KMS-11 (cell line): ENCODE data around the gene UFSP1.
A peak's percentile ranks its signal among the peaks of the same experiment; 100 is the strongest.

ENCODE experiments used
- H2AFZ ChIP-seq: fragments of 200-600 bp; sonication (generic); 2 replicates; pipeline ENCODE4 v1.6.1; 2016; ENCODE audit warnings: antibody characterized with exemption, mixed run types, low read depth
- H3K27ac ChIP-seq: fragments of 200-600 bp; sonication (generic); 2 replicates; pipeline ENCODE4 v1.6.1; 2016; ENCODE audit warnings: mild to moderate bottlenecking, mixed run types
- H3K27me3 ChIP-seq: fragments of 200-600 bp; sonication (generic); 2 replicates; pipeline ENCODE4 v1.6.1; 2017; ENCODE audit warnings: mild to moderate bottlenecking, low read depth, mixed run types, moderate library complexity; ENCODE audit not compliant: insufficient read depth
- H3K36me3 ChIP-seq: fragments of 200-600 bp; sonication (generic); 2 replicates; pipeline ENCODE4 v1.6.1; 2017; ENCODE audit warnings: mild to moderate bottlenecking, mixed run types; ENCODE audit not compliant: insufficient read depth
- H3K4me1 ChIP-seq: fragments of 200-600 bp; sonication (generic); 2 replicates; pipeline ENCODE4 v1.6.1; 2016; ENCODE audit warnings: mild to moderate bottlenecking, low read depth, mixed run types; ENCODE audit not compliant: poor library complexity, severe bottlenecking
- H3K4me2 ChIP-seq: fragments of 200-600 bp; sonication (generic); 2 replicates; pipeline ENCODE4 v1.7.0; 2016; ENCODE audit warnings: mild to moderate bottlenecking, mixed run types
- H3K4me3 ChIP-seq: fragments of 200-600 bp; sonication (generic); IDR thresholded peaks from 2 replicates; pipeline ENCODE4 v1.6.1; 2017; ENCODE audit warnings: low read depth, low read length, mixed read lengths; ENCODE audit not compliant: insufficient read depth
- H3K79me2 ChIP-seq: fragments of 200-600 bp; sonication (generic); 2 replicates; pipeline ENCODE4 v1.6.1; 2016; ENCODE audit warnings: low read depth, mixed run types; ENCODE audit not compliant: insufficient read depth
- H3K9ac ChIP-seq: fragments of 200-600 bp; sonication (generic); 2 replicates; pipeline ENCODE4 v1.6.1; 2016; ENCODE audit warnings: mild to moderate bottlenecking, mixed run types
- H4K20me1 ChIP-seq: fragments of 200-600 bp; sonication (generic); 2 replicates; pipeline ENCODE4 v1.6.1; 2016; ENCODE audit warnings: mild to moderate bottlenecking, mixed run types; ENCODE audit not compliant: insufficient read depth
- TF ChIP-seq, protein P1 (sequence below): fragments of 200-600 bp; sonication (generic); conservative IDR thresholded peaks from 2 replicates; pipeline ENCODE4 v1.6.1; 2017; ENCODE audit warnings: low read depth, mild to moderate bottlenecking, antibody characterized with exemption, low read length, moderate library complexity, mixed read lengths

The UFSP1 gene

DNA sequence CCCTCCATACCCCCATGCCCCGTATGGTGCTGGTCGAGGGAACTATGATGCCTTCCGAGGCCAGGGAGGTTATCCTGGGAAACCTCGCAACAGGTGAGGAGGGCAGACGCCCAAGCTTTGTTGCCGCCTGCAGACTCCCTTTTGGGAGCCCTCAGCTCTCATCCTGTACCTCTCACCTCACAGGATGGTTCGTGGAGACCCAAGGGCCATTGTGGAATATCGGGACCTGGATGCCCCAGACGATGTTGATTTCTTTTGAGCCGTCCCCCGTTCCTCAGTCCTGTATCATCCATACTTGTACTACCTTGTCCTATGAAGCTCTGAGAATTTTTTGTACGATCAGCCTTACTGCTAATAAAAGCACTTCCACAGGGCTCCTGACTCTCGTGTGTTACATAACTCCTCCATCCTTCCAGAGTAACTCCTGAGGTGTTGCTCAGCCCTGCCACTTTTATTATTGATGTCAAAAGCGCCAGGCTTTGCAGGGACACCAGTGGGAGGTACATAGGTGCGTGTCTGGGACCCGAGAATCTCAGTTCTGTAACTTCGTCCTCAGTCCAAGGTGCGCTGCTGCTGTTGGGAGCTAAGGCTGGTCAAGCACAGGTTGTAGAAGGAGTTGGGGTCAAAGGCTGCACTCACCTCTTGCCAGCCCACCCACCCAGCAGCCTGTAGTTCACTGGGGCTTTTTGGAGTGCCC lies 1.1 kb downstream of the UFSP1 start:
- Histone ChIP-seq H3K4me2 (peak overlapping the region; percentile 76; the same call in 1 of the 2 replicates), H4K20me1 (no peaks in the 10 kb centered on the region), H3K27me3 (peaks cover 30% of the 10 kb centered on the region), H3K4me3 (no peak overlapping the region), H3K9ac (no peak overlapping the region), H3K27ac (no peak overlapping the region), H3K36me3 (peaks cover 14% of the 10 kb centered on the region; the same call in 1 of the 2 replicates), H3K4me1 (no peaks in the 10 kb centered on the region), H2AFZ (no peak overlapping the region), H3K79me2 (no peaks in the 10 kb centered on the region)
- TF ChIP-seq, protein P1, sequence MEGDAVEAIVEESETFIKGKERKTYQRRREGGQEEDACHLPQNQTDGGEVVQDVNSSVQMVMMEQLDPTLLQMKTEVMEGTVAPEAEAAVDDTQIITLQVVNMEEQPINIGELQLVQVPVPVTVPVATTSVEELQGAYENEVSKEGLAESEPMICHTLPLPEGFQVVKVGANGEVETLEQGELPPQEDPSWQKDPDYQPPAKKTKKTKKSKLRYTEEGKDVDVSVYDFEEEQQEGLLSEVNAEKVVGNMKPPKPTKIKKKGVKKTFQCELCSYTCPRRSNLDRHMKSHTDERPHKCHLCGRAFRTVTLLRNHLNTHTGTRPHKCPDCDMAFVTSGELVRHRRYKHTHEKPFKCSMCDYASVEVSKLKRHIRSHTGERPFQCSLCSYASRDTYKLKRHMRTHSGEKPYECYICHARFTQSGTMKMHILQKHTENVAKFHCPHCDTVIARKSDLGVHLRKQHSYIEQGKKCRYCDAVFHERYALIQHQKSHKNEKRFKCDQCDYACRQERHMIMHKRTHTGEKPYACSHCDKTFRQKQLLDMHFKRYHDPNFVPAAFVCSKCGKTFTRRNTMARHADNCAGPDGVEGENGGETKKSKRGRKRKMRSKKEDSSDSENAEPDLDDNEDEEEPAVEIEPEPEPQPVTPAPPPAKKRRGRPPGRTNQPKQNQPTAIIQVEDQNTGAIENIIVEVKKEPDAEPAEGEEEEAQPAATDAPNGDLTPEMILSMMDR = no peak

DNA sequence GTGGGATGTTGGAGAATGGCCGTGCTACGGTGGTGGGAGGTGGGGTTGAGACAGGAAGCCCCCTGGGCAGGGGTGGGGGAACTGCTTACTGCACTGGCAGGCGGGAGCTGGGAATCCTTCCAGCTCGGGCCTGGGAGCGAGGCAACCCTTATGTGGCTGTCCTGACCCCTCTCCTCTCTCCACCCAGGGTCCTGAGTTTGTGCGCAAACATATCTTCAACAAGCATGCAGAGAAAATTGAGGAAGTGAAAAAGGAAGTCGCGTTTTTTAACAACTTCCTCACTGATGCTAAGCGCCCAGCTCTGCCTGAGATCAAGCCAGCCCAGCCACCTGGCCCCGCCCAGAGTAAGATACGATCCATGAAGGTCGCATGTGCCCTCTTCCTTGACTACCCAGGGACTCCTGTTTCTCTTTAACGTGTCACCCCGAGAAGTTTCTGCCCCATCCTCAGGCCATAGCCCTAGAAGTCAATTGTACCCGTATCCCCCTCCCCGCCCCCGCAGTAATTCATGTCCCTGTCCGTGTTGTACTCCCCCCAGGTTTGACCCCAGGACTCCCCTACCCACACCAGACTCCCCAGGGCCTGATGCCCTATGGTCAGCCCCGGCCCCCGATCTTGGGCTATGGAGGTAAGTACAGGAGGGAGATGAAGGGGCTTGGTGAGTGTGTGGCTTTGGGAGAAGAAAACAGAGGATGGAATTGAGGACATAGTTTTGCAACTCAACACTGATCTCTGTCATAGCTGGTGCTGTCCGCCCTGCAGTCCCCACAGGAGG lies 1.8 kb downstream of the UFSP1 start:
- H3K9ac ChIP-seq = no peak overlapping the region
- H4K20me1 ChIP-seq = no peaks in the 10 kb centered on the region
- H3K79me2 ChIP-seq = no peaks in the 10 kb centered on the region
- peaks cover 24% of the 10 kb centered on the region for H3K27me3 ChIP-seq
- H3K4me3 ChIP-seq = no peak overlapping the region
- no peaks in the 10 kb centered on the region for H3K4me1 ChIP-seq
- no peak overlapping the region for H3K4me2 ChIP-seq
- TF ChIP-seq, protein P1 = no peak
- no peak overlapping the region for H3K27ac ChIP-seq
- H3K36me3 ChIP-seq = peaks cover 14% of the 10 kb centered on the region; the same call in 1 of the 2 replicates
- H2AFZ ChIP-seq = no peak overlapping the region

- Histone ChIP-seq H3K36me3 (peaks cover 14% of the 10 kb centered on the region; the same call in 1 of the 2 replicates), H2AFZ (no peak overlapping the region), H3K27ac (no peak overlapping the region), H3K27me3 (peaks cover 17% of the 10 kb centered on the region), H4K20me1 (no peaks in the 10 kb centered on the region), H3K9ac (no peak overlapping the region), H3K79me2 (no peaks in the 10 kb centered on the region), H3K4me3 (no peak overlapping the region), H3K4me2 (no peak overlapping the region), H3K4me1 (no peaks in the 10 kb centered on the region)
- TF ChIP-seq, protein P1 = no peak
These were observed 2.5 kb downstream of the UFSP1 start for GRCh38 chr7:100886936-100887515.

- Histone ChIP-seq H3K27ac (no peak overlapping the region), H3K36me3 (peaks cover 14% of the 10 kb centered on the region; the same call in 1 of the 2 replicates)
These were observed 3.2 kb downstream of the UFSP1 start for GRCh38 chr7:100886142-100886935.

More at GRCh38 chr7:100886142-100886935, 3.2 kb downstream of the UFSP1 start:
- Histone ChIP-seq H3K9ac (no peak overlapping the region), H2AFZ (no peak overlapping the region), H3K4me2 (no peak overlapping the region), H4K20me1 (no peaks in the 10 kb centered on the region), H3K27me3 (peaks cover 11% of the 10 kb centered on the region), H3K4me1 (no peaks in the 10 kb centered on the region), H3K4me3 (no peak overlapping the region), H3K79me2 (peaks cover 3% of the 10 kb centered on the region; the same call in 1 of the 2 replicates)
- TF ChIP-seq, protein P1 = no peak
